ENCODE measurements around the gene ATG10. TPM values are rescaled to one million over a fixed set of nuclear protein-coding genes. Genes with fewer than 3 reads are reported as not detected.

The ATG10 gene
- total and polyA plus RNA-seq, 9 donors, result 2.6 to 7.8 (median 4.6) TPM

- no peak overlapping the region for H3K27ac ChIP-seq
- H3K9me3 ChIP-seq, result no peaks in the 10 kb centered on the region
- no peak overlapping the region for H3K4me3 ChIP-seq
- no peaks in the 10 kb centered on the region for H3K36me3 ChIP-seq
- intact Hi-C loops (cut with DNase I), result no loop called here
- WGBS, 3 donors, result 78 to 80% (median 79%) methylated on average over 31 of the region's 31 CpGs
- no peaks in the 10 kb centered on the region for H3K27me3 ChIP-seq
- no peak for TF ChIP-seq EP300 (IDR thresholded peaks at IDR 0.05)
- no peak for TF ChIP-seq POLR2A (IDR thresholded peaks at IDR 0.05)
- TF ChIP-seq CTCF (IDR thresholded peaks at IDR 0.05), result no peak
- DNase-seq, result peak in 3 of 5 donors; percentile 24 to 36 (median 26)
- H3K4me1 ChIP-seq (ENCODE audit: insufficient read depth), result peaks cover 5% of the 10 kb centered on the region
Measured at GRCh38 chr5:82274343-82275211, 302.8 kb downstream of the ATG10 start.

DNA sequence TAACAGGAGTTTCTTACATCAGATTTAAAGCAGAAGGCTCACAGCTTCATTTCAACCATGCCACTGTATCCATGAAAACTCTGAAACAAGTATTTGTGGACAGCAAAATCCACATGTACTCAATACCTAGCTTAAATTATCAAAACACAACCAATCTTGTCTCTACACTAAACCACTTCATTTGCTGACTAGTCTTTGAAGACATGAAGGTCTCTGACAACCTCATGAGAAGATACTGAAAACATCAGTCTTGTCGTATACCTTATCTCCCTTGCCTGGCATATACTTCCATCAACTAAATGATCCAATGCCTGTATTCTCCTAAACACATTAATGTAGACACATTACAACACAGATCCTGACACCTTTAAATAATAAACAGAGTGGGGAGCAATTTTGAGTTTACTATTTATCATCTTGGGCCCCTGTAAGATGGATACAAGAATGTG is 303.4 kb downstream of the ATG10 start:
- intact Hi-C loops (cut with DNase I), result no loop called here
- no peaks in the 10 kb centered on the region for H3K9me3 ChIP-seq
- H3K4me1 ChIP-seq (ENCODE audit: insufficient read depth), result peaks cover 5% of the 10 kb centered on the region
- no peak for DNase-seq
- H3K27ac ChIP-seq, result no peak overlapping the region
- TF ChIP-seq CTCF (IDR thresholded peaks at IDR 0.05), result no peak
- TF ChIP-seq POLR2A (IDR thresholded peaks at IDR 0.05), result no peak
- TF ChIP-seq EP300 (IDR thresholded peaks at IDR 0.05), result no peak
- H3K4me3 ChIP-seq, result no peak overlapping the region
- 77 to 97% (median 80%) methylated on average over 1 of the region's 1 CpG for WGBS, 3 donors
- H3K36me3 ChIP-seq, result no peaks in the 10 kb centered on the region
- H3K27me3 ChIP-seq, result no peaks in the 10 kb centered on the region

DNA sequence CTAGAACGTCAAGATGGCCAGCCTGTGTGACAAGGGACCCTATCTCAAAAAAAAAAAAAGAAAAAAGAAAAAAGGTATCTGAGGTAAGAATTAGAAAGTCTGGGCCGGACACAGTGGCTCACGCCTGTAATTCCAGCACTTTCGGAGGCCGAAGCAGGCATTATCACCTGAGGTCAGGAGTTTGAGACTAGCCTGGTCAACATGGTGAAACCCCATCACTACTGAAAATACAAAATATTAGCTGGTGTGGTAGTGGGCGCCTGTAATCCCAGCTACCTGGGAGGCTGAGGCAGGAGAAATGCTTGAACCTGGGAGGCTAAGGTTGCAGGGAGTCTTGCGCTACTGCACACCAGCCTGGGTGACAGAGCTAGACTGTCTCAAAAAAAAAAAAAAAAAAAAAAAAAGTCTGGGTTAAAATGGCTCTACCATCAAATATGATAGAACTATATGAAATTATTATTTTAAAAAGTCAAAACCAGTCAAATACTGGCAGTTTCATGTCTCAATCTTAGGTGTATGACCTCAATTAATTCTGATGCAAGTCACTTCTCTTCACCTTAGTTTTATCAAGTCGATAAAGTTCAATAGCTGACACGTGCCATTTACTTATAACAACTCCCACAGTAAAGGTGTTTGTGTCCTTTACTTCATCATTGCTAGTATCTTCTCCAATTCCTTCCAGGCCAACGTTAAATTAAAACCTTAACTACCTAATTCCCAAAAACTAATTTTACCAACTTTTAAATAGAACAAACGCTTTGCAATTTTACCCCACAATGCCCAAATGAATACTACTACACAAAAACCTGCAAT is 305.2 kb downstream of the ATG10 start:
- intact Hi-C loops (cut with DNase I), result no loop called here
- DNase-seq, result no peak
- H3K4me3 ChIP-seq, result peak overlapping the region; percentile 68
- WGBS, 3 donors, result 71 to 74% (median 72%) methylated on average over 11 of the region's 11 CpGs
- TF ChIP-seq POLR2A (IDR thresholded peaks at IDR 0.05), result no peak
- no peak for TF ChIP-seq CTCF (IDR thresholded peaks at IDR 0.05)
- no peak for TF ChIP-seq EP300 (IDR thresholded peaks at IDR 0.05)
- H3K9me3 ChIP-seq, result no peaks in the 10 kb centered on the region
- peaks cover 5% of the 10 kb centered on the region for H3K4me1 ChIP-seq (ENCODE audit: insufficient read depth)
- no peaks in the 10 kb centered on the region for H3K27me3 ChIP-seq
- H3K36me3 ChIP-seq, result no peaks in the 10 kb centered on the region
- peak overlapping the region in 1 of 2 donors; percentile 56 for H3K27ac ChIP-seq

DNA sequence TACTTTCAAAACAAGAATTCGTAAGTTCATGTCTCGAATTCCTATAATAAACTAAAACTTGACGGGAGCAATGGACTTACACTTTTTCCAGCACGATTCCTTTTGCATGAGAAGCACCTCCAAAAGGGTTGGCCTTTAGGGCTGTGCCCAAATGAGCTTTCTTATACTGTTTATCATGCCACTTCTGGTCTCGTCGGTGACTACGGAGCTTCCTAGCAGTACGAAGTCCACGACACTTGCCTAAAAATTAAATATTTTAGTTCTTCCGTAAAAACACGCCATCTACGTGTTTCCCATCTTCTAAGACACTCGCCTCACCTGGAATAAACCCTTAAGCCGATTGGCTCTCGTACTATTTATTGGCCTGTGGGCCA is 305.8 kb downstream of the ATG10 start:
- peak overlapping the region; percentile 68 for H3K4me3 ChIP-seq
- no peaks in the 10 kb centered on the region for H3K36me3 ChIP-seq
- H3K9me3 ChIP-seq, result no peaks in the 10 kb centered on the region
- WGBS, 3 donors, result 1 to 2% (median 2%) methylated on average over 15 of the region's 15 CpGs
- DNase-seq, result no peak
- intact Hi-C loops (cut with DNase I), result no loop called here
- TF ChIP-seq POLR2A (IDR thresholded peaks at IDR 0.05), result no peak
- TF ChIP-seq CTCF (IDR thresholded peaks at IDR 0.05), result no peak
- TF ChIP-seq EP300 (IDR thresholded peaks at IDR 0.05), result no peak
- H3K4me1 ChIP-seq (ENCODE audit: insufficient read depth), result peaks cover 5% of the 10 kb centered on the region
- H3K27ac ChIP-seq, result peak overlapping the region; percentile 56 to 75
- no peaks in the 10 kb centered on the region for H3K27me3 ChIP-seq
